Measurements from ENCODE around the gene PSMB2.

PSMB2 gene

GRCh38 chr1:35615440-35615839 is 25.9 kb downstream of the PSMB2 start:
- no peaks in the 10 kb centered on the region for H3K4me1 ChIP-seq (ENCODE audit: control extremely low read depth in 1 of 4, control insufficient read depth in 4 of 4, insufficient read depth in 4 of 4, low read length in 3 of 4)
- H3K27ac ChIP-seq (ENCODE audit: insufficient read depth in 1 of 2, low read depth in 1 of 2, low read length in 2 of 2, poor library complexity in 1 of 2, severe bottlenecking in 2 of 2), result no peak overlapping the region
- H3K4me3 ChIP-seq (ENCODE audit: control insufficient read depth in 1 of 7, extremely low read depth in 1 of 7, insufficient read depth in 4 of 7, low read depth in 2 of 7, low read length in 6 of 7), result no peak overlapping the region
- H3K36me3 ChIP-seq (ENCODE audit: control insufficient read depth in 4 of 4, insufficient read depth in 4 of 4, low read length in 3 of 4), result peaks cover 13 to 56% (median 41%) of the 10 kb centered on the region in 4 experiments
- DNase-seq, result no peak
- H3K27me3 ChIP-seq (replicated peaks in 2 of 5; ENCODE audit: control insufficient read depth in 4 of 5, insufficient read depth in 5 of 5, low read length in 4 of 5), result no peaks in the 10 kb centered on the region
- 96% methylated on average over 7 of the region's 8 CpGs for WGBS (ENCODE audit: insufficient coverage)
- POLR2A ChIA-PET, result no interaction called here
- no peaks in the 10 kb centered on the region for H3K9me3 ChIP-seq (ENCODE audit: control extremely low read depth in 1 of 5, control insufficient read depth in 4 of 5, insufficient read depth in 2 of 5, low read depth in 1 of 5, low read length in 4 of 5)
- CTCF ChIA-PET, result interaction anchor here (1.1 kb wide), 1 partner anchor 16 kb away, joined by 3 read pairs; no protein-coding TSS in a partner anchor

GRCh38 chr1:35611655-35612054 is 29.7 kb downstream of the PSMB2 start:
- no peak overlapping the region for H3K27ac ChIP-seq (ENCODE audit: insufficient read depth in 1 of 2, low read depth in 1 of 2, low read length in 2 of 2, poor library complexity in 1 of 2, severe bottlenecking in 2 of 2)
- 100% methylated on average over 5 of the region's 7 CpGs for WGBS (ENCODE audit: insufficient coverage)
- no peaks in the 10 kb centered on the region for H3K27me3 ChIP-seq (replicated peaks in 2 of 5; ENCODE audit: control insufficient read depth in 4 of 5, insufficient read depth in 5 of 5, low read length in 4 of 5)
- H3K36me3 ChIP-seq (ENCODE audit: control insufficient read depth in 4 of 4, insufficient read depth in 4 of 4, low read length in 3 of 4), result peaks cover 26 to 76% (median 50%) of the 10 kb centered on the region in 4 experiments
- no peak overlapping the region for H3K4me3 ChIP-seq (ENCODE audit: control insufficient read depth in 1 of 7, extremely low read depth in 1 of 7, insufficient read depth in 4 of 7, low read depth in 2 of 7, low read length in 6 of 7)
- H3K4me1 ChIP-seq (ENCODE audit: control extremely low read depth in 1 of 4, control insufficient read depth in 4 of 4, insufficient read depth in 4 of 4, low read length in 3 of 4), result no peaks in the 10 kb centered on the region
- ChIA-PET POLR2A (no interaction called here), CTCF (interaction anchor here (1.7 kb wide), 1 partner anchor 43 kb away, joined by 6 read pairs; no protein-coding TSS in a partner anchor)
- DNase-seq, result no peak
- H3K9me3 ChIP-seq (ENCODE audit: control extremely low read depth in 1 of 5, control insufficient read depth in 4 of 5, insufficient read depth in 2 of 5, low read depth in 1 of 5, low read length in 4 of 5), result no peaks in the 10 kb centered on the region

- no peaks in the 10 kb centered on the region for H3K9me3 ChIP-seq (ENCODE audit: control extremely low read depth in 1 of 5, control insufficient read depth in 4 of 5, insufficient read depth in 2 of 5, low read depth in 1 of 5, low read length in 4 of 5)
- H3K36me3 ChIP-seq (ENCODE audit: control insufficient read depth in 4 of 4, insufficient read depth in 4 of 4, low read length in 3 of 4), result peaks cover 13 to 81% (median 53%) of the 10 kb centered on the region in 4 experiments
- DNase-seq, result no peak
- H3K4me1 ChIP-seq (ENCODE audit: control extremely low read depth in 1 of 4, control insufficient read depth in 4 of 4, insufficient read depth in 4 of 4, low read length in 3 of 4), result no peaks in the 10 kb centered on the region
- CTCF ChIA-PET, result interaction anchor here (0.7 to 1.4 kb wide), 3 partner anchors 11 to 110 kb away, joined by 3 to 4 read pairs (median 3); no protein-coding TSS in a partner anchor
- no peak overlapping the region for H3K4me3 ChIP-seq (ENCODE audit: control insufficient read depth in 1 of 7, extremely low read depth in 1 of 7, insufficient read depth in 4 of 7, low read depth in 2 of 7, low read length in 6 of 7)
- 100% methylated on average over 3 of the region's 4 CpGs for WGBS (ENCODE audit: insufficient coverage)
- POLR2A ChIA-PET, result interaction anchor here (0.6 kb wide), 1 partner anchor 712 kb away, joined by 4 read pairs; no protein-coding TSS in a partner anchor
- H3K27me3 ChIP-seq (replicated peaks in 2 of 5; ENCODE audit: control insufficient read depth in 4 of 5, insufficient read depth in 5 of 5, low read length in 4 of 5), result no peaks in the 10 kb centered on the region
- no peak overlapping the region for H3K27ac ChIP-seq (ENCODE audit: insufficient read depth in 1 of 2, low read depth in 1 of 2, low read length in 2 of 2, poor library complexity in 1 of 2, severe bottlenecking in 2 of 2)
These were observed 35.5 kb downstream of the PSMB2 start for GRCh38 chr1:35605867-35606182.

GRCh38 chr1:35605071-35605866 is 36.1 kb downstream of the PSMB2 start:
- POLR2A ChIA-PET, result interaction anchor here (0.6 kb wide), 1 partner anchor 712 kb away, joined by 4 read pairs; no protein-coding TSS in a partner anchor
- H3K9me3 ChIP-seq (ENCODE audit: control extremely low read depth in 1 of 5, control insufficient read depth in 4 of 5, insufficient read depth in 2 of 5, low read depth in 1 of 5, low read length in 4 of 5), result no peaks in the 10 kb centered on the region
- no peaks in the 10 kb centered on the region for H3K27me3 ChIP-seq (replicated peaks in 2 of 5; ENCODE audit: control insufficient read depth in 4 of 5, insufficient read depth in 5 of 5, low read length in 4 of 5)
- no peaks in the 10 kb centered on the region for H3K4me1 ChIP-seq (ENCODE audit: control extremely low read depth in 1 of 4, control insufficient read depth in 4 of 4, insufficient read depth in 4 of 4, low read length in 3 of 4)
- DNase-seq, result no peak
- no peak overlapping the region for H3K4me3 ChIP-seq (ENCODE audit: control insufficient read depth in 1 of 7, extremely low read depth in 1 of 7, insufficient read depth in 4 of 7, low read depth in 2 of 7, low read length in 6 of 7)
- peaks cover 12 to 82% (median 55%) of the 10 kb centered on the region in 4 experiments for H3K36me3 ChIP-seq (ENCODE audit: control insufficient read depth in 4 of 4, insufficient read depth in 4 of 4, low read length in 3 of 4)
- 97% methylated on average over 4 of the region's 6 CpGs for WGBS (ENCODE audit: insufficient coverage)
- no peak overlapping the region for H3K27ac ChIP-seq (ENCODE audit: insufficient read depth in 1 of 2, low read depth in 1 of 2, low read length in 2 of 2, poor library complexity in 1 of 2, severe bottlenecking in 2 of 2)
- CTCF ChIA-PET, result interaction anchor here (0.6 to 2.1 kb wide), 6 partner anchors 12 to 284 kb away, joined by 3 to 10 read pairs (median 3); no protein-coding TSS in a partner anchor

- no CpG with 5 or more reads among the region's 4 CpGs for WGBS (ENCODE audit: insufficient coverage)
- DNase-seq, result no peak
- H3K27ac ChIP-seq (ENCODE audit: insufficient read depth in 1 of 2, low read depth in 1 of 2, low read length in 2 of 2, poor library complexity in 1 of 2, severe bottlenecking in 2 of 2), result no peak overlapping the region
- H3K9me3 ChIP-seq (ENCODE audit: control extremely low read depth in 1 of 5, control insufficient read depth in 4 of 5, insufficient read depth in 2 of 5, low read depth in 1 of 5, low read length in 4 of 5), result no peaks in the 10 kb centered on the region
- no peaks in the 10 kb centered on the region for H3K4me1 ChIP-seq (ENCODE audit: control extremely low read depth in 1 of 4, control insufficient read depth in 4 of 4, insufficient read depth in 4 of 4, low read length in 3 of 4)
- ChIA-PET POLR2A (interaction anchor here (0.6 kb wide), 1 partner anchor 566 kb away, joined by 6 read pairs; no protein-coding TSS in a partner anchor), CTCF (interaction anchor here (0.7 to 2.1 kb wide), 3 partner anchors 35 to 282 kb away, joined by 3 to 10 read pairs (median 3); no protein-coding TSS in a partner anchor)
- H3K27me3 ChIP-seq (replicated peaks in 2 of 5; ENCODE audit: control insufficient read depth in 4 of 5, insufficient read depth in 5 of 5, low read length in 4 of 5), result no peaks in the 10 kb centered on the region
- peaks cover 12 to 71% (median 51%) of the 10 kb centered on the region in 4 experiments for H3K36me3 ChIP-seq (ENCODE audit: control insufficient read depth in 4 of 4, insufficient read depth in 4 of 4, low read length in 3 of 4)
- H3K4me3 ChIP-seq (ENCODE audit: control insufficient read depth in 1 of 7, extremely low read depth in 1 of 7, insufficient read depth in 4 of 7, low read depth in 2 of 7, low read length in 6 of 7), result no peak overlapping the region
These were observed 37.4 kb downstream of the PSMB2 start for GRCh38 chr1:35603941-35604340.

GRCh38 chr1:35603468-35603867 is 37.9 kb downstream of the PSMB2 start:
- Histone ChIP-seq H3K9me3 (ENCODE audit: control extremely low read depth in 1 of 5, control insufficient read depth in 4 of 5, insufficient read depth in 2 of 5, low read depth in 1 of 5, low read length in 4 of 5) (no peaks in the 10 kb centered on the region), H3K4me1 (ENCODE audit: control extremely low read depth in 1 of 4, control insufficient read depth in 4 of 4, insufficient read depth in 4 of 4, low read length in 3 of 4) (no peaks in the 10 kb centered on the region), H3K27ac (ENCODE audit: insufficient read depth in 1 of 2, low read depth in 1 of 2, low read length in 2 of 2, poor library complexity in 1 of 2, severe bottlenecking in 2 of 2) (no peak overlapping the region), H3K4me3 (ENCODE audit: control insufficient read depth in 1 of 7, extremely low read depth in 1 of 7, insufficient read depth in 4 of 7, low read depth in 2 of 7, low read length in 6 of 7) (no peak overlapping the region), H3K27me3 (replicated peaks in 2 of 5; ENCODE audit: control insufficient read depth in 4 of 5, insufficient read depth in 5 of 5, low read length in 4 of 5) (no peaks in the 10 kb centered on the region), H3K36me3 (ENCODE audit: control insufficient read depth in 4 of 4, insufficient read depth in 4 of 4, low read length in 3 of 4) (peaks cover 12 to 70% (median 47%) of the 10 kb centered on the region in 4 experiments)
- ChIA-PET POLR2A (interaction anchor here (0.6 kb wide), 1 partner anchor 566 kb away, joined by 6 read pairs; no protein-coding TSS in a partner anchor), CTCF (interaction anchor here (0.7 to 2.1 kb wide), 2 partner anchors 35 to 124 kb away, joined by 3 to 10 read pairs; no protein-coding TSS in a partner anchor)
- DNase-seq, result no peak
- WGBS (ENCODE audit: insufficient coverage), result 100% methylated on average over 3 of the region's 3 CpGs

- 95% methylated on average over 3 of the region's 3 CpGs for WGBS (ENCODE audit: insufficient coverage)
These were observed 40.7 kb downstream of the PSMB2 start for GRCh38 chr1:35600593-35600992.

More at GRCh38 chr1:35600593-35600992, 40.7 kb downstream of the PSMB2 start:
- H3K4me3 ChIP-seq (ENCODE audit: control insufficient read depth in 1 of 7, extremely low read depth in 1 of 7, insufficient read depth in 4 of 7, low read depth in 2 of 7, low read length in 6 of 7), result no peak overlapping the region
- CTCF ChIA-PET, result no interaction called here
- H3K9me3 ChIP-seq (ENCODE audit: control extremely low read depth in 1 of 5, control insufficient read depth in 4 of 5, insufficient read depth in 2 of 5, low read depth in 1 of 5, low read length in 4 of 5), result no peaks in the 10 kb centered on the region
- H3K27me3 ChIP-seq (replicated peaks in 2 of 5; ENCODE audit: control insufficient read depth in 4 of 5, insufficient read depth in 5 of 5, low read length in 4 of 5), result no peaks in the 10 kb centered on the region
- POLR2A ChIA-PET, result no interaction called here
- no peak for DNase-seq
- H3K27ac ChIP-seq (ENCODE audit: insufficient read depth in 1 of 2, low read depth in 1 of 2, low read length in 2 of 2, poor library complexity in 1 of 2, severe bottlenecking in 2 of 2), result no peak overlapping the region
- peaks cover 11 to 57% (median 31%) of the 10 kb centered on the region in 4 experiments for H3K36me3 ChIP-seq (ENCODE audit: control insufficient read depth in 4 of 4, insufficient read depth in 4 of 4, low read length in 3 of 4)
- H3K4me1 ChIP-seq (ENCODE audit: control extremely low read depth in 1 of 4, control insufficient read depth in 4 of 4, insufficient read depth in 4 of 4, low read length in 3 of 4), result no peaks in the 10 kb centered on the region

Data from common myeloid progenitor, CD34-positive (primary cell).